Activated T-helper 17 cell treated with anti-CD3 and anti-CD28 coated beads, Interleukin-2, amount 50 U/mL, for 72 hours (primary cell): ENCODE measurements around the gene MRPL40. TPM values are rescaled to one million over a fixed set of nuclear protein-coding genes. Genes with fewer than 3 reads are reported as not detected.

Source experiments
- ATAC-seq: fragments of 150-1000 bp; cut with Tn5 transposase; replicated peaks from 2 replicates; pipeline ENCODE4 v1.10.0; 2021; ENCODE audit warnings: mild to moderate bottlenecking, moderate library complexity
- H3K27ac Mint-ChIP-seq: one replicate; pipeline ENCODE4 v1.8.0; 2022; ENCODE audit warnings: mixed read lengths
- H3K27me3 Mint-ChIP-seq: one replicate; pipeline ENCODE4 v1.8.0; 2022; ENCODE audit warnings: mixed read lengths
- H3K36me3 Mint-ChIP-seq: one replicate; pipeline ENCODE4 v1.8.0; 2022; ENCODE audit warnings: low read depth, mild to moderate bottlenecking, mixed read lengths
- H3K4me1 Mint-ChIP-seq: one replicate; pipeline ENCODE4 v1.8.0; 2022; ENCODE audit warnings: mixed read lengths
- H3K4me3 Mint-ChIP-seq: one replicate; pipeline ENCODE4 v1.8.0; 2022; ENCODE audit warnings: mild to moderate bottlenecking, mixed read lengths
- H3K9me3 Mint-ChIP-seq: one replicate; pipeline ENCODE4 v1.8.0; 2022; ENCODE audit warnings: mixed read lengths
- total RNA-seq, 2 donors: library from RNA; stranded (reverse); gene quantifications; one replicate each; pipeline ENCODE4 v1.2.3, GENCODE V29; 2022

Gene MRPL40
- total RNA-seq, 2 donors from 2014 or later = 11.8 to 25.7 TPM

- no peaks in the 10 kb centered on the region for H3K4me1 Mint-ChIP-seq
- H3K27me3 Mint-ChIP-seq = no peaks in the 10 kb centered on the region
- H3K36me3 Mint-ChIP-seq = peaks cover 95% of the 10 kb centered on the region
- no peak for ATAC-seq
- no peak overlapping the region for H3K4me3 Mint-ChIP-seq
- H3K9me3 Mint-ChIP-seq = no peaks in the 10 kb centered on the region
- H3K27ac Mint-ChIP-seq = no peak overlapping the region
Observed at GRCh38 chr22:19470010-19470409, 37.7 kb downstream of the MRPL40 start.

- Mint-ChIP-seq H3K4me3 (no peak overlapping the region), H3K27ac (no peak overlapping the region), H3K4me1 (peaks cover 11% of the 10 kb centered on the region), H3K36me3 (peaks cover 90% of the 10 kb centered on the region), H3K9me3 (no peaks in the 10 kb centered on the region), H3K27me3 (no peaks in the 10 kb centered on the region)
- no peak for ATAC-seq
Observed at GRCh38 chr22:19471572-19471971, 39.2 kb downstream of the MRPL40 start.

GRCh38 chr22:19472233-19472632 is 39.9 kb downstream of the MRPL40 start:
- ATAC-seq = no peak
- Mint-ChIP-seq H3K27ac (no peak overlapping the region), H3K4me3 (no peak overlapping the region), H3K4me1 (peaks cover 13% of the 10 kb centered on the region), H3K27me3 (no peaks in the 10 kb centered on the region), H3K36me3 (peaks cover 83% of the 10 kb centered on the region), H3K9me3 (no peaks in the 10 kb centered on the region)

GRCh38 chr22:19473578-19473977 is 41.2 kb downstream of the MRPL40 start:
- no peak for ATAC-seq
- Mint-ChIP-seq H3K27me3 (no peaks in the 10 kb centered on the region), H3K9me3 (no peaks in the 10 kb centered on the region), H3K27ac (no peak overlapping the region), H3K36me3 (peaks cover 70% of the 10 kb centered on the region), H3K4me3 (no peak overlapping the region), H3K4me1 (peaks cover 22% of the 10 kb centered on the region)

GRCh38 chr22:19476023-19476422 is 43.7 kb downstream of the MRPL40 start:
- Mint-ChIP-seq H3K9me3 (no peaks in the 10 kb centered on the region), H3K4me3 (peak overlapping the region; percentile 15), H3K4me1 (peaks cover 31% of the 10 kb centered on the region), H3K36me3 (peaks cover 62% of the 10 kb centered on the region), H3K27ac (peak overlapping the region; percentile 83), H3K27me3 (no peaks in the 10 kb centered on the region)
- no peak for ATAC-seq

GRCh38 chr22:19477321-19478044 is 45.1 kb downstream of the MRPL40 start:
- H3K27me3 Mint-ChIP-seq = no peaks in the 10 kb centered on the region
- no peaks in the 10 kb centered on the region for H3K9me3 Mint-ChIP-seq
- H3K36me3 Mint-ChIP-seq = peaks cover 56% of the 10 kb centered on the region
- H3K4me3 Mint-ChIP-seq = peak overlapping the region; percentile 87
- peaks cover 32% of the 10 kb centered on the region for H3K4me1 Mint-ChIP-seq
- ATAC-seq = no peak
- peak overlapping the region; percentile 78 for H3K27ac Mint-ChIP-seq

- Mint-ChIP-seq H3K4me1 (peaks cover 32% of the 10 kb centered on the region), H3K9me3 (no peaks in the 10 kb centered on the region), H3K27ac (peak overlapping the region; percentile 78), H3K36me3 (peaks cover 56% of the 10 kb centered on the region), H3K27me3 (no peaks in the 10 kb centered on the region), H3K4me3 (peak overlapping the region; percentile 87)
- ATAC-seq = no peak
Observed at GRCh38 chr22:19478045-19478900, 45.9 kb downstream of the MRPL40 start.

GRCh38 chr22:19478901-19479354 is 46.6 kb downstream of the MRPL40 start, which contains the start of gene UFD1:
TSS of gene UFD1 (minus strand) at chr22:19479193. CDS start at chr22:19479085, 108 bp downstream.
- peak; percentile 64 for ATAC-seq
- H3K36me3 Mint-ChIP-seq = peaks cover 56% of the 10 kb centered on the region
- peak within 1 kb of the TSS; percentile 100 for H3K27ac Mint-ChIP-seq
- peaks cover 37% of the 10 kb centered on the region for H3K4me1 Mint-ChIP-seq
- H3K27me3 Mint-ChIP-seq = no peaks in the 10 kb centered on the region
- peak within 1 kb of the TSS; percentile 87 for H3K4me3 Mint-ChIP-seq
- H3K9me3 Mint-ChIP-seq = no peaks in the 10 kb centered on the region

GRCh38 chr22:19479355-19480172 is 47.2 kb downstream of the MRPL40 start, which contains the start of gene CDC45:
TSS of gene CDC45 (plus strand) at chr22:19479920. CDS start at chr22:19479969, 49 bp downstream.
- H3K27ac Mint-ChIP-seq = peak within 1 kb of the TSS; percentile 100
- H3K4me1 Mint-ChIP-seq = peaks cover 37% of the 10 kb centered on the region
- peak within 1 kb of the TSS; percentile 87 for H3K4me3 Mint-ChIP-seq
- peaks cover 57% of the 10 kb centered on the region for H3K36me3 Mint-ChIP-seq
- peak; percentile 94 for ATAC-seq
- no peaks in the 10 kb centered on the region for H3K27me3 Mint-ChIP-seq
- H3K9me3 Mint-ChIP-seq = no peaks in the 10 kb centered on the region

- no peaks in the 10 kb centered on the region for H3K27me3 Mint-ChIP-seq
- ATAC-seq = no peak
- H3K9me3 Mint-ChIP-seq = no peaks in the 10 kb centered on the region
- peaks cover 36% of the 10 kb centered on the region for H3K4me1 Mint-ChIP-seq
- H3K4me3 Mint-ChIP-seq = peak overlapping the region; percentile 87
- H3K36me3 Mint-ChIP-seq = peaks cover 61% of the 10 kb centered on the region
- H3K27ac Mint-ChIP-seq = peak overlapping the region; percentile 100
Observed at GRCh38 chr22:19480173-19480568, 47.8 kb downstream of the MRPL40 start.

- no peak for ATAC-seq
- Mint-ChIP-seq H3K4me1 (peaks cover 31% of the 10 kb centered on the region), H3K27ac (peak overlapping the region; percentile 100), H3K9me3 (no peaks in the 10 kb centered on the region), H3K4me3 (peak overlapping the region; percentile 87), H3K27me3 (no peaks in the 10 kb centered on the region), H3K36me3 (peaks cover 61% of the 10 kb centered on the region)
Observed at GRCh38 chr22:19480789-19481188, 48.4 kb downstream of the MRPL40 start.

GRCh38 chr22:19482297-19482696 is 50.0 kb downstream of the MRPL40 start:
- Mint-ChIP-seq H3K9me3 (no peaks in the 10 kb centered on the region), H3K36me3 (peaks cover 69% of the 10 kb centered on the region), H3K27ac (no peak overlapping the region), H3K4me1 (peaks cover 23% of the 10 kb centered on the region), H3K4me3 (no peak overlapping the region), H3K27me3 (no peaks in the 10 kb centered on the region)
- ATAC-seq = no peak

GRCh38 chr22:19483481-19484244 is 51.3 kb downstream of the MRPL40 start:
- ATAC-seq = no peak
- Mint-ChIP-seq H3K27me3 (no peaks in the 10 kb centered on the region), H3K4me3 (no peak overlapping the region), H3K4me1 (peaks cover 15% of the 10 kb centered on the region), H3K36me3 (peaks cover 82% of the 10 kb centered on the region), H3K27ac (no peak overlapping the region), H3K9me3 (no peaks in the 10 kb centered on the region)
